ENCODE measurements around the gene GNAS-AS1. TPM values are rescaled to one million over a fixed set of nuclear protein-coding genes. Genes with fewer than 3 reads are reported as not detected.

GNAS-AS1 gene
- total RNA-seq, 2 experiments from 2014 or later = 1.0 to 1.6 TPM

GRCh38 chr20:58880441-58880840 lies 29.7 kb upstream of the GNAS-AS1 start:
- Mint-ChIP-seq H3K27ac (no peak overlapping the region), H3K27me3 (no peaks in the 10 kb centered on the region), H3K4me1 (peaks cover 27% of the 10 kb centered on the region), H3K36me3 (no peaks in the 10 kb centered on the region), H3K9me3 (no peaks in the 10 kb centered on the region), H3K4me3 (no peak overlapping the region)
- DNase-seq (no peak), ATAC-seq (ENCODE audit: low read depth) (no peak)
- POLR2A ChIA-PET = interaction anchor here (1.5 to 3.1 kb wide), 2 partner anchors 9 to 152 kb away, joined by 3 to 11 read pairs; partner anchors contain the start of gene ATP5F1E

- DNase-seq (no peak), ATAC-seq (ENCODE audit: low read depth) (no peak)
- H3K4me3 Mint-ChIP-seq = peak overlapping the region; percentile 51
- H3K4me1 Mint-ChIP-seq = peaks cover 27% of the 10 kb centered on the region
- no peaks in the 10 kb centered on the region for H3K27me3 Mint-ChIP-seq
- H3K9me3 Mint-ChIP-seq = no peaks in the 10 kb centered on the region
- peak overlapping the region; percentile 75 for H3K27ac Mint-ChIP-seq
- POLR2A ChIA-PET = interaction anchor here (2.2 to 3.1 kb wide), 2 partner anchors 11 to 154 kb away, joined by 8 to 11 read pairs; partner anchors contain the start of gene ATP5F1E
- no peaks in the 10 kb centered on the region for H3K36me3 Mint-ChIP-seq
These were observed 27.7 kb upstream of the GNAS-AS1 start for GRCh38 chr20:58878399-58878798.

GRCh38 chr20:58877976-58878360 lies 27.3 kb upstream of the GNAS-AS1 start:
- Mint-ChIP-seq H3K27ac (peak overlapping the region; percentile 75), H3K9me3 (no peaks in the 10 kb centered on the region), H3K4me1 (peaks cover 28% of the 10 kb centered on the region), H3K36me3 (no peaks in the 10 kb centered on the region), H3K4me3 (peak overlapping the region; percentile 51), H3K27me3 (no peaks in the 10 kb centered on the region)
- ATAC-seq (ENCODE audit: low read depth) (peak; percentile 96), DNase-seq (no peak)
- POLR2A ChIA-PET = interaction anchor here (1.3 to 3.1 kb wide), 3 partner anchors 11 to 154 kb away, joined by 5 to 11 read pairs (median 8); partner anchors contain the start of gene ATP5F1E

- H3K4me3 Mint-ChIP-seq = peak overlapping the region; percentile 51
- POLR2A ChIA-PET = interaction anchor here (1.1 to 2.2 kb wide), 3 partner anchors 11 to 155 kb away, joined by 5 to 8 read pairs (median 5); partner anchors contain the start of gene ATP5F1E
- peak; percentile 8 for ATAC-seq (ENCODE audit: low read depth)
These were observed 26.6 kb upstream of the GNAS-AS1 start for GRCh38 chr20:58877050-58877975.

GRCh38 chr20:58876437-58876836 lies 25.7 kb upstream of the GNAS-AS1 start:
- Mint-ChIP-seq H3K4me1 (peaks cover 35% of the 10 kb centered on the region), H3K27ac (no peak overlapping the region)
- POLR2A ChIA-PET = interaction anchor here (1.1 to 2.2 kb wide), 2 partner anchors 15 to 156 kb away, joined by 5 to 8 read pairs; partner anchors contain the start of gene ATP5F1E

More at GRCh38 chr20:58877050-58877975, 26.6 kb upstream of the GNAS-AS1 start:
- no peaks in the 10 kb centered on the region for H3K9me3 Mint-ChIP-seq
- no peaks in the 10 kb centered on the region for H3K36me3 Mint-ChIP-seq
- H3K27ac Mint-ChIP-seq = peak overlapping the region; percentile 75
- DNase-seq = no peak
- H3K4me1 Mint-ChIP-seq = peaks cover 35% of the 10 kb centered on the region
- no peaks in the 10 kb centered on the region for H3K27me3 Mint-ChIP-seq

GRCh38 chr20:58875541-58876134 lies 24.9 kb upstream of the GNAS-AS1 start:
- no peaks in the 10 kb centered on the region for H3K9me3 Mint-ChIP-seq
- peaks cover 2% of the 10 kb centered on the region for H3K27me3 Mint-ChIP-seq
- POLR2A ChIA-PET = no interaction called here

More at GRCh38 chr20:58876437-58876836, 25.7 kb upstream of the GNAS-AS1 start:
- H3K27me3 Mint-ChIP-seq = peaks cover under 1% of the 10 kb centered on the region
- H3K9me3 Mint-ChIP-seq = no peaks in the 10 kb centered on the region
- H3K36me3 Mint-ChIP-seq = no peaks in the 10 kb centered on the region
- no peak for ATAC-seq (ENCODE audit: low read depth)
- DNase-seq = no peak
- no peak overlapping the region for H3K4me3 Mint-ChIP-seq

GRCh38 chr20:58875111-58875510 lies 24.4 kb upstream of the GNAS-AS1 start:
- no peak overlapping the region for H3K27ac Mint-ChIP-seq
- H3K36me3 Mint-ChIP-seq = no peaks in the 10 kb centered on the region
- H3K4me3 Mint-ChIP-seq = no peak overlapping the region
- DNase-seq = no peak
- no peak for ATAC-seq (ENCODE audit: low read depth)
- H3K27me3 Mint-ChIP-seq = peaks cover 2% of the 10 kb centered on the region
- peaks cover 39% of the 10 kb centered on the region for H3K4me1 Mint-ChIP-seq
- no peaks in the 10 kb centered on the region for H3K9me3 Mint-ChIP-seq
- POLR2A ChIA-PET = interaction anchor here (0.6 kb wide), 1 partner anchor 63 kb away, joined by 4 read pairs; no protein-coding TSS in a partner anchor

More at GRCh38 chr20:58875541-58876134, 24.9 kb upstream of the GNAS-AS1 start:
- H3K27ac Mint-ChIP-seq = no peak overlapping the region
- ATAC-seq (ENCODE audit: low read depth) = no peak
- no peak for DNase-seq
- H3K4me1 Mint-ChIP-seq = peaks cover 38% of the 10 kb centered on the region
- H3K4me3 Mint-ChIP-seq = no peak overlapping the region
- H3K36me3 Mint-ChIP-seq = no peaks in the 10 kb centered on the region

GRCh38 chr20:58874469-58874868 lies 23.8 kb upstream of the GNAS-AS1 start:
- Mint-ChIP-seq H3K36me3 (no peaks in the 10 kb centered on the region), H3K27ac (no peak overlapping the region), H3K9me3 (no peaks in the 10 kb centered on the region), H3K4me1 (peaks cover 36% of the 10 kb centered on the region), H3K27me3 (peaks cover 2% of the 10 kb centered on the region), H3K4me3 (no peak overlapping the region)
- ATAC-seq (ENCODE audit: low read depth) = no peak
- no peak for DNase-seq
- POLR2A ChIA-PET = no interaction called here

GRCh38 chr20:58871533-58872102 lies 20.9 kb upstream of the GNAS-AS1 start:
- Mint-ChIP-seq H3K36me3 (no peaks in the 10 kb centered on the region), H3K27me3 (peaks cover 21% of the 10 kb centered on the region), H3K9me3 (no peaks in the 10 kb centered on the region), H3K27ac (no peak overlapping the region), H3K4me1 (peaks cover 17% of the 10 kb centered on the region), H3K4me3 (no peak overlapping the region)
- DNase-seq = no peak
- no peak for ATAC-seq (ENCODE audit: low read depth)
- POLR2A ChIA-PET = interaction anchor here (0.6 to 1.3 kb wide), 2 partner anchors 36 to 323 kb away, joined by 3 read pairs; no protein-coding TSS in a partner anchor

- peak; percentile 68 for ATAC-seq (ENCODE audit: low read depth)
- peak; percentile 52 for DNase-seq
- H3K9me3 Mint-ChIP-seq = no peaks in the 10 kb centered on the region
- peaks cover 21% of the 10 kb centered on the region for H3K27me3 Mint-ChIP-seq
- POLR2A ChIA-PET = interaction anchor here (1.0 kb wide), 1 partner anchor 219 kb away, joined by 4 read pairs; the partner anchor contains the start of gene STX16
- no peaks in the 10 kb centered on the region for H3K36me3 Mint-ChIP-seq
- no peak overlapping the region for H3K27ac Mint-ChIP-seq
- H3K4me1 Mint-ChIP-seq = peaks cover 17% of the 10 kb centered on the region
- H3K4me3 Mint-ChIP-seq = no peak overlapping the region
These were observed 19.8 kb upstream of the GNAS-AS1 start for GRCh38 chr20:58870293-58871014.

- H3K27me3 Mint-ChIP-seq = peaks cover 21% of the 10 kb centered on the region
- H3K27ac Mint-ChIP-seq = no peak overlapping the region
- H3K4me3 Mint-ChIP-seq = no peak overlapping the region
- no peaks in the 10 kb centered on the region for H3K9me3 Mint-ChIP-seq
- DNase-seq (no peak), ATAC-seq (ENCODE audit: low read depth) (no peak)
- H3K36me3 Mint-ChIP-seq = no peaks in the 10 kb centered on the region
- peaks cover 17% of the 10 kb centered on the region for H3K4me1 Mint-ChIP-seq
- POLR2A ChIA-PET = interaction anchor here (1.0 kb wide), 1 partner anchor 219 kb away, joined by 4 read pairs; the partner anchor contains the start of gene STX16
These were observed 19.0 kb upstream of the GNAS-AS1 start for GRCh38 chr20:58869662-58870227.

GRCh38 chr20:58868795-58869194 lies 18.1 kb upstream of the GNAS-AS1 start:
- Mint-ChIP-seq H3K4me1 (peaks cover 17% of the 10 kb centered on the region), H3K36me3 (no peaks in the 10 kb centered on the region), H3K27ac (no peak overlapping the region), H3K9me3 (no peaks in the 10 kb centered on the region), H3K27me3 (peaks cover 21% of the 10 kb centered on the region), H3K4me3 (no peak overlapping the region)
- DNase-seq (no peak), ATAC-seq (ENCODE audit: low read depth) (no peak)
- POLR2A ChIA-PET = no interaction called here
